A673 (cell line): Measurements from ENCODE around the gene GMDS. TPM values are rescaled to one million over a fixed set of nuclear protein-coding genes. Genes with fewer than 3 reads are reported as not detected.

Experiments used
- BruUV-seq: library from RNA; stranded (reverse); fragments of 400-500 nt; replicated peaks from 2 replicates; lab custom pipeline; 2021; lab: Mats Ljungman, UMichigan
- CTCF ChIA-PET: fragments of 300-600 bp; sonication (Branson Sonifier 250); formaldehyde crosslinking; loops from one replicate; lab custom pipeline; 2022; ENCODE audit warnings: antibody characterized with exemption; lab: Charles Lee
- POLR2A ChIA-PET: fragments of 300-600 bp; sonication (Branson Sonifier 250); formaldehyde crosslinking; loops from one replicate; lab custom pipeline; 2022; ENCODE audit warnings: antibody characterized with exemption; ENCODE audit not compliant: low non-redundant PET; lab: Charles Lee
- DNase-seq: peaks from one replicate; pipeline ENCODE4 v3.0.0-alpha.2; 2015; ENCODE audit warnings: low spot score
- H3K27ac ChIP-seq: fragments of 200-600 bp; sonication (generic); 2 replicates; pipeline ENCODE4 v1.5.1; 2016; ENCODE audit warnings: mixed run types, low read depth, mild to moderate bottlenecking, mixed read lengths, antibody characterized with exemption, low read length; ENCODE audit not compliant: poor library complexity, severe bottlenecking
- H3K27me3 ChIP-seq: fragments of 200-600 bp; sonication (generic); replicated peaks from 2 replicates; pipeline ENCODE4 v1.6.1; 2017; ENCODE audit warnings: mixed run types, low read depth, mild to moderate bottlenecking, mixed read lengths, antibody characterized with exemption, low read length; ENCODE audit not compliant: insufficient read depth, poor library complexity
- H3K36me3 ChIP-seq: fragments of 200-600 bp; sonication (generic); 2 replicates; pipeline ENCODE4 v1.6.1; 2016; ENCODE audit warnings: mixed run types, mild to moderate bottlenecking, mixed read lengths, antibody characterized with exemption, low read length; ENCODE audit not compliant: insufficient read depth, poor library complexity, severe bottlenecking
- H3K4me1 ChIP-seq: fragments of 200-600 bp; sonication (generic); 2 replicates; pipeline ENCODE4 v1.6.1; 2017; ENCODE audit warnings: mixed run types, mild to moderate bottlenecking, mixed read lengths, antibody characterized with exemption, low read length; ENCODE audit not compliant: insufficient read depth, poor library complexity, severe bottlenecking
- H3K4me3 ChIP-seq: fragments of 200-600 bp; sonication (generic); 2 replicates; pipeline ENCODE4 v1.5.1; 2016; ENCODE audit warnings: low read depth, mixed run types, mild to moderate bottlenecking, mixed read lengths, low read length; ENCODE audit not compliant: poor library complexity, severe bottlenecking
- H3K9me3 ChIP-seq: fragments of 200-600 bp; sonication (generic); 2 replicates; pipeline ENCODE4 v1.6.1; 2016; ENCODE audit warnings: mixed run types, low read depth, mild to moderate bottlenecking, mixed read lengths, antibody characterized with exemption, low read length; ENCODE audit not compliant: poor library complexity, severe bottlenecking
- EZH2 ChIP-seq: fragments of 200-600 bp; sonication (generic); IDR thresholded peaks from 2 replicates; pipeline ENCODE4 v1.6.1; 2017; ENCODE audit warnings: borderline replicate concordance, low read depth, mild to moderate bottlenecking, mixed read lengths, antibody characterized with exemption, low read length; ENCODE audit not compliant: poor library complexity, severe bottlenecking
- intact Hi-C: fragments of 100-400 bp; cut with micrococcal nuclease; formaldehyde crosslinking; loops from one replicate; pipeline ENCODE4 v1.10.0; 2022; ENCODE audit not compliant: unreplicated experiment
- total RNA-seq: library from RNA; stranded (reverse); gene quantifications from 2 replicates; pipeline ENCODE4 v1.2.3, GENCODE V29; 2021
- TF ChIP-seq, protein P1 (sequence below): fragments of 300-800, 200-600 bp; sonication (generic); conservative IDR thresholded peaks from 2 replicates; pipeline ENCODE4 v1.5.1; 2017; ENCODE audit warnings: low read depth, mild to moderate bottlenecking, antibody characterized with exemption, low read length, moderate library complexity, mixed read lengths

The GMDS gene
- total RNA-seq, 1 experiment from 2014 or later = 15.2 TPM

DNA sequence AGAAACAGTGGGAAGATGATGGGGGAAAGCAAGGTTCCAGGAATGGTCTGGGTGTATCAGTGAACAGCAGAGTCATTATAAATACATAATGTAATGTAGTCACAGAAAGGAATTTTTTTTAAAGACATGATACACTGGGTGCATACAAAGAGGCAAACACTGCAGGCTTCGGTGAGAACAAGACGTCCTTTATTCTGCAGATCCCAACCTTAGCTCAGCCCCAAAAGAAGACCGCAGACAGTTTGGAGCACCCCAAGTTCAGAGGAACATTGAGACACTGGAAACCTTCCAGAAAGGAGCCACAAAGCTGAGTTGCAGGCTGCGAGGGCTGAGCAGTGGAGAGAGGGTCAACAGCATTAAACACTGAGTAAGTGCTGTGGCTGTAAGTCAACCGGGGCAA lies 666.3 kb downstream of the GMDS start:
- CTCF ChIA-PET = no interaction called here
- no peaks in the 10 kb centered on the region for H3K9me3 ChIP-seq
- no peak for DNase-seq
- H3K4me1 ChIP-seq = no peaks in the 10 kb centered on the region
- TF ChIP-seq, protein P1, sequence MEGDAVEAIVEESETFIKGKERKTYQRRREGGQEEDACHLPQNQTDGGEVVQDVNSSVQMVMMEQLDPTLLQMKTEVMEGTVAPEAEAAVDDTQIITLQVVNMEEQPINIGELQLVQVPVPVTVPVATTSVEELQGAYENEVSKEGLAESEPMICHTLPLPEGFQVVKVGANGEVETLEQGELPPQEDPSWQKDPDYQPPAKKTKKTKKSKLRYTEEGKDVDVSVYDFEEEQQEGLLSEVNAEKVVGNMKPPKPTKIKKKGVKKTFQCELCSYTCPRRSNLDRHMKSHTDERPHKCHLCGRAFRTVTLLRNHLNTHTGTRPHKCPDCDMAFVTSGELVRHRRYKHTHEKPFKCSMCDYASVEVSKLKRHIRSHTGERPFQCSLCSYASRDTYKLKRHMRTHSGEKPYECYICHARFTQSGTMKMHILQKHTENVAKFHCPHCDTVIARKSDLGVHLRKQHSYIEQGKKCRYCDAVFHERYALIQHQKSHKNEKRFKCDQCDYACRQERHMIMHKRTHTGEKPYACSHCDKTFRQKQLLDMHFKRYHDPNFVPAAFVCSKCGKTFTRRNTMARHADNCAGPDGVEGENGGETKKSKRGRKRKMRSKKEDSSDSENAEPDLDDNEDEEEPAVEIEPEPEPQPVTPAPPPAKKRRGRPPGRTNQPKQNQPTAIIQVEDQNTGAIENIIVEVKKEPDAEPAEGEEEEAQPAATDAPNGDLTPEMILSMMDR = no peak
- no peak for TF ChIP-seq EZH2
- H3K36me3 ChIP-seq = no peaks in the 10 kb centered on the region
- no peak overlapping the region for H3K4me3 ChIP-seq
- H3K27ac ChIP-seq = no peak overlapping the region
- POLR2A ChIA-PET = no interaction called here
- H3K27me3 ChIP-seq = no peaks in the 10 kb centered on the region
- no TSS peak for BruUV-seq
- intact Hi-C loops = no loop called here

- Histone ChIP-seq H3K27me3 (no peaks in the 10 kb centered on the region), H3K4me1 (no peaks in the 10 kb centered on the region), H3K9me3 (no peaks in the 10 kb centered on the region), H3K4me3 (no peak overlapping the region), H3K36me3 (no peaks in the 10 kb centered on the region), H3K27ac (no peak overlapping the region)
- intact Hi-C loops = no loop called here
- ChIA-PET POLR2A (no interaction called here), CTCF (no interaction called here)
- TF ChIP-seq EZH2 = no peak
- TF ChIP-seq, protein P1 = no peak
- no peak for DNase-seq
- BruUV-seq = no TSS peak
Measured at GRCh38 chr6:1577896-1578745, 667.3 kb downstream of the GMDS start.

GRCh38 chr6:1577146-1577680 lies 668.2 kb downstream of the GMDS start:
- ChIA-PET CTCF (no interaction called here), POLR2A (no interaction called here)
- no peaks in the 10 kb centered on the region for H3K27me3 ChIP-seq
- H3K4me3 ChIP-seq = no peak overlapping the region
- no peaks in the 10 kb centered on the region for H3K9me3 ChIP-seq
- intact Hi-C loops = no loop called here
- H3K36me3 ChIP-seq = no peaks in the 10 kb centered on the region
- H3K4me1 ChIP-seq = no peaks in the 10 kb centered on the region
- DNase-seq = no peak
- H3K27ac ChIP-seq = no peak overlapping the region
- BruUV-seq = no TSS peak
- TF ChIP-seq, protein P1 = no peak
- no peak for TF ChIP-seq EZH2
